IMR-90 (cell line): ENCODE results near the gene SMIM41. TPM values are rescaled to one million over a fixed set of nuclear protein-coding genes. Genes with fewer than 3 reads are reported as not detected.

Experiments
- ATAC-seq: fragments of 200-7000 bp; cut with Tn5 transposase; 2 replicates; pipeline ENCODE4 v1.9.1; 2020; ENCODE audit warnings: low read depth, mild to moderate bottlenecking, moderate library complexity
- BruUV-seq: library from RNA; stranded (reverse); fragments of 400-500 nt; replicated peaks from 2 replicates; lab custom pipeline; 2021; lab: Mats Ljungman, UMichigan
- CTCF ChIA-PET: fragments of 300-600 bp; formaldehyde crosslinking; extraction: SDS; loops from one replicate; lab custom pipeline; 2021; ENCODE audit warnings: antibody characterized with exemption; lab: Yijun Ruan, JAX
- POLR2A ChIA-PET: fragments of 300-600 bp; sonication (Branson Sonifier 250); formaldehyde crosslinking; loops from one replicate; lab custom pipeline; 2022; ENCODE audit warnings: antibody characterized with exemption; ENCODE audit not compliant: unreplicated experiment; lab: Charles Lee
- DNase-seq: peaks from one replicate; pipeline ENCODE4 v3.0.0; 2013
- H2AFZ ChIP-seq: replicated peaks from 2 replicates; pipeline ENCODE3; 2013; ENCODE audit warnings: low read length, mild to moderate bottlenecking; ENCODE audit not compliant: poor library complexity
- H2AK5ac ChIP-seq: 2 replicates; pipeline ENCODE4 v1.6.1; 2013; ENCODE audit warnings: low read depth, low read length, inconsistent platforms
- H2AK9ac ChIP-seq: replicated peaks from 2 replicates; pipeline ENCODE3; 2013; ENCODE audit warnings: mild to moderate bottlenecking, low read depth, low read length, moderate library complexity; ENCODE audit not compliant: poor library complexity
- H2BK120ac ChIP-seq: 2 replicates; pipeline ENCODE4 v1.6.1; 2013; ENCODE audit warnings: low read depth, low read length, inconsistent platforms
- H2BK15ac ChIP-seq: 3 replicates; pipeline ENCODE4 v1.6.1; 2013; ENCODE audit warnings: low read depth, low read length, inconsistent platforms
- H2BK20ac ChIP-seq: 2 replicates; pipeline ENCODE4 v1.6.1; 2013; ENCODE audit warnings: low read depth, mild to moderate bottlenecking, inconsistent platforms, low read length, moderate library complexity
- H2BK5ac ChIP-seq: 2 replicates; pipeline ENCODE4 v1.6.1; 2013; ENCODE audit warnings: mild to moderate bottlenecking, low read depth, low read length, inconsistent platforms; ENCODE audit not compliant: poor library complexity, severe bottlenecking
- H3K14ac ChIP-seq: replicated peaks from 2 replicates; pipeline ENCODE4 v1.6.1; 2013; ENCODE audit warnings: low read depth, low read length, inconsistent platforms
- H3K18ac ChIP-seq: 2 replicates; pipeline ENCODE4 v1.6.1; 2013; ENCODE audit warnings: low read depth, low read length, control low read depth
- H3K23ac ChIP-seq: 2 replicates; pipeline ENCODE4 v1.6.1; 2013; ENCODE audit warnings: low read depth, low read length, inconsistent platforms
- H3K27ac ChIP-seq: 2 replicates; pipeline ENCODE4 v1.5.1; 2013; ENCODE audit warnings: mild to moderate bottlenecking, control low read depth, low read length; ENCODE audit not compliant: insufficient read depth
- H3K27me3 ChIP-seq: 2 replicates; pipeline ENCODE4 v1.6.1; 2013; ENCODE audit warnings: low read length; ENCODE audit not compliant: control insufficient read depth, insufficient read depth
- H3K36me3 ChIP-seq: 2 replicates; pipeline ENCODE4 v1.6.1; 2013; ENCODE audit warnings: low read length, mixed read lengths; ENCODE audit not compliant: control insufficient read depth, insufficient read depth
- H3K4ac ChIP-seq: 2 replicates; pipeline ENCODE4 v1.6.1; 2013; ENCODE audit warnings: low read depth, low read length, inconsistent platforms
- H3K4me1 ChIP-seq: 2 replicates; pipeline ENCODE4 v1.6.1; 2013; ENCODE audit warnings: low read length, mixed read lengths; ENCODE audit not compliant: control insufficient read depth, insufficient read depth
- H3K4me2 ChIP-seq: 2 replicates; pipeline ENCODE4 v1.6.1; 2013; ENCODE audit warnings: low read depth, mild to moderate bottlenecking, control low read depth, low read length, moderate library complexity
- H3K4me3 ChIP-seq: 2 replicates; pipeline ENCODE4 v1.5.1; 2013; ENCODE audit warnings: low read depth, mild to moderate bottlenecking, control low read depth, low read length, moderate library complexity; ENCODE audit not compliant: insufficient read depth
- H3K56ac ChIP-seq: 2 replicates; pipeline ENCODE4 v1.6.1; 2013; ENCODE audit warnings: low read length, inconsistent platforms; ENCODE audit not compliant: insufficient read depth; ENCODE audit errors: extremely low read depth
- H3K79me1 ChIP-seq, 2 experiments: 2 replicates each; pipeline ENCODE4 v1.6.1; 2013; ENCODE audit warnings: low read length in 2 of 2, inconsistent platforms in 1 of 2, low read depth in 1 of 2
- H3K9ac ChIP-seq: 2 replicates; pipeline ENCODE4 v1.6.1; 2013; ENCODE audit warnings: low read depth, low read length, control low read depth
- H3K9me1 ChIP-seq: 2 replicates; pipeline ENCODE4 v1.6.1; 2013; ENCODE audit warnings: low read length, inconsistent platforms; ENCODE audit not compliant: insufficient read depth
- H3K9me3 ChIP-seq: 2 replicates; pipeline ENCODE4 v1.6.1; 2013; ENCODE audit warnings: low read length; ENCODE audit not compliant: control insufficient read depth, insufficient read depth
- H4K20me1 ChIP-seq: 2 replicates; pipeline ENCODE4 v1.6.1; 2013; ENCODE audit warnings: low read length, inconsistent platforms; ENCODE audit not compliant: insufficient read depth
- H4K5ac ChIP-seq: 2 replicates; pipeline ENCODE4 v1.6.1; 2013; ENCODE audit warnings: mild to moderate bottlenecking, low read depth, low read length, control low read depth
- H4K8ac ChIP-seq, 2 experiments: 2 replicates each; pipeline ENCODE4 v1.6.1; 2013; ENCODE audit warnings: low read depth in 2 of 2, low read length in 2 of 2, control low read depth in 1 of 2, inconsistent platforms in 1 of 2
- H4K91ac ChIP-seq: 2 replicates; pipeline ENCODE4 v1.6.1; 2013; ENCODE audit warnings: low read depth, low read length, inconsistent platforms; ENCODE audit not compliant: insufficient read depth
- CEBPB ChIP-seq: IDR thresholded peaks from 2 replicates; pipeline ENCODE4 v1.6.1; 2012; ENCODE audit warnings: low read depth, low read length, improper control_type of control experiment
- CTCF ChIP-seq: conservative IDR thresholded peaks from 2 replicates; pipeline ENCODE4 v1.5.1; 2012; ENCODE audit warnings: mild to moderate bottlenecking, low read depth, low read length, improper control_type of control experiment
- ELK1 ChIP-seq: fragments of 150-350 bp; IDR thresholded peaks from 2 replicates; pipeline ENCODE4 v1.6.1; 2016; ENCODE audit warnings: low read depth, mild to moderate bottlenecking, low read length, moderate library complexity, borderline replicate concordance
- FOS ChIP-seq: fragments of 150-350 bp; IDR thresholded peaks from 2 replicates; pipeline ENCODE4 v1.6.1; 2016; ENCODE audit warnings: low read depth, low read length
- MAFK ChIP-seq: IDR thresholded peaks from 2 replicates; pipeline ENCODE4 v1.6.1; 2012; ENCODE audit warnings: low read depth, low read length, improper control_type of control experiment
- MAZ ChIP-seq: IDR thresholded peaks from 2 replicates; pipeline ENCODE4 v1.6.1; 2012; ENCODE audit warnings: low read depth, mild to moderate bottlenecking, low read length, improper control_type of control experiment, moderate library complexity, borderline replicate concordance
- MXI1 ChIP-seq: IDR thresholded peaks from 2 replicates; pipeline ENCODE4 v1.6.1; 2012; ENCODE audit warnings: low read depth, mild to moderate bottlenecking, low read length, moderate library complexity, borderline replicate concordance
- NFE2L2 ChIP-seq: fragments of 150-350 bp; IDR thresholded peaks from 2 replicates; pipeline ENCODE4 v1.6.1; 2016; ENCODE audit warnings: low read depth, mild to moderate bottlenecking, low read length
- POLR2A ChIP-seq: IDR thresholded peaks from 2 replicates; pipeline ENCODE4 v1.6.1; 2012; ENCODE audit warnings: mild to moderate bottlenecking, low read depth, low read length
- RCOR1 ChIP-seq: IDR thresholded peaks from 2 replicates; pipeline ENCODE4 v1.6.1; 2012; ENCODE audit warnings: mild to moderate bottlenecking, low read length, improper control_type of control experiment; ENCODE audit not compliant: insufficient replicate concordance
- RFX5 ChIP-seq: IDR thresholded peaks from 2 replicates; pipeline ENCODE4 v1.8.0; 2012; ENCODE audit warnings: low read depth, mild to moderate bottlenecking, low read length, moderate library complexity
- SMC3 ChIP-seq: fragments of 150-350 bp; IDR thresholded peaks from 2 replicates; pipeline ENCODE4 v1.6.1; 2016; ENCODE audit warnings: low read depth, mild to moderate bottlenecking, antibody characterized with exemption, low read length, moderate library complexity
- USF2 ChIP-seq: fragments of 150-350 bp; IDR thresholded peaks from 2 replicates; pipeline ENCODE4 v1.6.1; 2017; ENCODE audit warnings: mild to moderate bottlenecking, antibody characterized with exemption, low read length, low read depth
- WGBS, 2 experiments: methylation state at CpG; one replicate each; pipeline versions ENCODE4 v1.1.5 to v1.1.7; 2013; ENCODE audit warnings: missing lambda C conversion rate in 2 of 2; ENCODE audit not compliant: insufficient read length in 1 of 2; ENCODE audit errors: extremely low coverage in 2 of 2; 5-methylcytosine and 5-hydroxymethylcytosine counted together
- dilution Hi-C: fragments of 300-500 bp; cut with HindIII; formaldehyde crosslinking; loops from one replicate; pipeline ENCODE4 v1.14.3; 2018; ENCODE audit warnings: low sequenced_read_pairs; ENCODE audit not compliant: unreplicated experiment
- in situ Hi-C: fragments of 300-500 bp; cut with MboI; formaldehyde crosslinking; loops from 3 replicates; pipeline ENCODE4 v1.14.3; 2019; ENCODE audit warnings: low sequenced_read_pairs, inconsistent platforms, mixed read lengths
- intact Hi-C: fragments of 100-400 bp; cut with micrococcal nuclease; formaldehyde crosslinking; loops from 2 replicates; pipeline ENCODE4 v1.10.0; 2022
- polyA plus RNA-seq, 3 experiments: library from polyadenylated mRNA; depleted of rRNA; stranded (reverse); fragments of >200 nt; gene quantifications; 2 replicates each; pipeline ENCODE4 v1.2.3, GENCODE V29; 2012; ENCODE audit warnings: low replicate concordance in 1 of 3
- total RNA-seq: library from RNA; depleted of rRNA; stranded (reverse); fragments of >200 nt; gene quantifications from 2 replicates; pipeline ENCODE4 v1.2.3, GENCODE V29; 2012

Gene SMIM41
- total and polyA plus RNA-seq, 2 of the 4 experiments (the other 2 are of a cell fraction), result not detected

- Histone ChIP-seq H2BK120ac (peak overlapping the region; percentile 100), H3K18ac (peak overlapping the region; percentile 64; the same call in 1 of the 2 replicates), H3K27ac (peak overlapping the region; percentile 96), H2BK15ac (peak overlapping the region; percentile 100; the same call in 2 of the 3 replicates), H3K4ac (peak overlapping the region; percentile 100), H3K14ac (peak overlapping the region; percentile 97), H3K56ac (no peak overlapping the region), H3K27me3 (no peaks in the 10 kb centered on the region), H3K4me3 (no peak overlapping the region), H3K4me2 (no peak overlapping the region), H2AK5ac (peak overlapping the region; percentile 100), H3K4me1 (peaks cover 43% of the 10 kb centered on the region), H3K9me3 (no peaks in the 10 kb centered on the region), H2AK9ac (peak overlapping the region; percentile 99), H3K9me1 (peaks cover 33% of the 10 kb centered on the region), H4K20me1 (no peaks in the 10 kb centered on the region), H3K79me1 (peaks cover 8 to 26% of the 10 kb centered on the region in 2 experiments; a peak in 3 of 4 replicates), H3K9ac (peak overlapping the region; percentile 30; the same call in 1 of the 2 replicates), H4K91ac (peak overlapping the region; percentile 100), H2BK5ac (peak overlapping the region; percentile 99), H3K23ac (peak overlapping the region; percentile 45; the same call in 1 of the 2 replicates), H4K5ac (peak overlapping the region; percentile 84), H2BK20ac (peak overlapping the region; percentile 100), H3K36me3 (no peaks in the 10 kb centered on the region), H4K8ac (peak overlapping the region; percentile 99 to 100), H2AFZ (peak overlapping the region; percentile 77)
- POLR2A ChIA-PET, result no interaction called here
- in situ Hi-C loops, result loop anchor here (5.0 kb wide), 1 partner anchor 732 kb away; no protein-coding TSS in a partner anchor
- BruUV-seq, result no TSS peak
- no peak for TF ChIP-seq USF2
- no peak for TF ChIP-seq ELK1
- TF ChIP-seq CTCF, result no peak
- TF ChIP-seq FOS, result no peak
- TF ChIP-seq SMC3, result no peak
- TF ChIP-seq RFX5, result no peak
- TF ChIP-seq MAFK, result no peak
- no peak for TF ChIP-seq NFE2L2
- no peak for TF ChIP-seq RCOR1
- TF ChIP-seq CEBPB, result no peak
- TF ChIP-seq MAZ, result no peak
- no peak for TF ChIP-seq MXI1
- no peak for TF ChIP-seq POLR2A
- intact Hi-C loops, result loop anchor here (5.0 kb wide), 1 partner anchor 837 kb away; no protein-coding TSS in a partner anchor
- DNase-seq (no peak), ATAC-seq (no peak)
- 94% methylated on average over 5 of the region's 18 CpGs; no CpG with 5 or more reads in 1 of the 2 experiments for WGBS, 2 experiments
- CTCF ChIA-PET, result interaction anchor here (1.3 kb wide), 1 partner anchor 734 kb away, joined by 3 read pairs; no protein-coding TSS in a partner anchor
- dilution Hi-C loops, result no loop called here
These were observed 66.0 kb downstream of the SMIM41 start for GRCh38 chr12:52145228-52146088.
